ENCODE results near the gene TSC1. TPM values are rescaled to one million over a fixed set of nuclear protein-coding genes. Genes with fewer than 3 reads are reported as not detected.

The TSC1 gene
- polyA plus RNA-seq, 3 donors, result 3.3 to 43.0 (median 5.8) TPM

- Histone ChIP-seq H3K36me3 (replicated peaks in 1 of 2; ENCODE audit: control insufficient read depth in 1 of 2, insufficient read depth in 2 of 2, low read length in 2 of 2) (peaks cover 65 to 87% of the 10 kb centered on the region in 2 donors), H3K27me3 (ENCODE audit: control insufficient read depth in 2 of 2, insufficient read depth in 2 of 2, low read length in 2 of 2) (no peaks in the 10 kb centered on the region), H3K9ac (ENCODE audit: insufficient read depth, low read length, poor library complexity, severe bottlenecking) (no peak overlapping the region), H4K20me1 (ENCODE audit: insufficient read depth, low read length) (no peaks in the 10 kb centered on the region), H3K4me1 (ENCODE audit: control insufficient read depth in 1 of 2, insufficient read depth in 2 of 2, low read length in 2 of 2) (no peaks in the 10 kb centered on the region), H3K9me3 (replicated peaks in 1 of 2; ENCODE audit: control insufficient read depth in 1 of 2, insufficient read depth in 1 of 2, low read length in 2 of 2) (no peaks in the 10 kb centered on the region), H3K4me2 (replicated peaks; ENCODE audit: extremely low read depth, low read length, poor library complexity, severe bottlenecking) (no peak overlapping the region), H3K79me2 (ENCODE audit: insufficient read depth, low read length) (no peaks in the 10 kb centered on the region), H2AFZ (ENCODE audit: insufficient read depth, low read depth, low read length, poor library complexity, severe bottlenecking) (no peak overlapping the region), H3K4me3 (replicated peaks in 1 of 3; ENCODE audit: low read depth in 2 of 3, low read length in 3 of 3) (no peak overlapping the region), H3K27ac (ENCODE audit: low read depth in 1 of 2, low read length in 2 of 2) (no peak overlapping the region)
- Mint-ChIP-seq H3K4me3 (no peak overlapping the region), H3K4me1 (no peaks in the 10 kb centered on the region), H3K27me3 (ENCODE audit: low read depth in 3 of 3) (peaks cover 0 to 3% (median 0%) of the 10 kb centered on the region in 3 donors), H3K36me3 (peaks cover 77 to 82% of the 10 kb centered on the region in 2 donors), H3K9me3 (peaks cover 0 to 2% (median 0%) of the 10 kb centered on the region in 7 donors), H3K27ac (peak overlapping the region in 1 of 7 donors; percentile 18)
- intact Hi-C loops (cut with micrococcal nuclease), result no loop called here
- TF ChIP-seq CTCF (IDR thresholded peaks at IDR 0.05), result no peak
- 100% methylated on average over 7 of the region's 13 CpGs for WGBS (ENCODE audit: insufficient coverage)
- no peak for DNase-seq
Observed at GRCh38 chr9:132903574-132904492, 40.6 kb downstream of the TSC1 start.

GRCh38 chr9:132901858-132902831, 42.3 kb downstream of the TSC1 start:
- Mint-ChIP-seq H3K27ac (peak overlapping the region in 4 of 7 donors; percentile 2 to 59 (median 31)), H3K9me3 (no peaks in the 10 kb centered on the region), H3K4me1 (peaks cover 2% of the 10 kb centered on the region), H3K36me3 (peaks cover 84 to 88% of the 10 kb centered on the region in 2 donors), H3K4me3 (no peak overlapping the region), H3K27me3 (ENCODE audit: low read depth in 3 of 3) (peaks cover 0 to 3% (median 0%) of the 10 kb centered on the region in 3 donors)
- intact Hi-C loops (cut with micrococcal nuclease), result no loop called here
- Histone ChIP-seq H3K4me1 (ENCODE audit: control insufficient read depth in 1 of 2, insufficient read depth in 2 of 2, low read length in 2 of 2) (peaks cover 0 to 2% of the 10 kb centered on the region in 2 donors), H3K27me3 (ENCODE audit: control insufficient read depth in 2 of 2, insufficient read depth in 2 of 2, low read length in 2 of 2) (no peaks in the 10 kb centered on the region), H3K9ac (ENCODE audit: insufficient read depth, low read length, poor library complexity, severe bottlenecking) (no peak overlapping the region), H3K4me2 (replicated peaks; ENCODE audit: extremely low read depth, low read length, poor library complexity, severe bottlenecking) (no peak overlapping the region), H3K36me3 (replicated peaks in 1 of 2; ENCODE audit: control insufficient read depth in 1 of 2, insufficient read depth in 2 of 2, low read length in 2 of 2) (peaks cover 67 to 94% of the 10 kb centered on the region in 2 donors), H3K9me3 (replicated peaks in 1 of 2; ENCODE audit: control insufficient read depth in 1 of 2, insufficient read depth in 1 of 2, low read length in 2 of 2) (no peaks in the 10 kb centered on the region), H4K20me1 (ENCODE audit: insufficient read depth, low read length) (no peaks in the 10 kb centered on the region), H2AFZ (ENCODE audit: insufficient read depth, low read depth, low read length, poor library complexity, severe bottlenecking) (no peak overlapping the region), H3K4me3 (replicated peaks in 1 of 3; ENCODE audit: low read depth in 2 of 3, low read length in 3 of 3) (no peak overlapping the region), H3K27ac (ENCODE audit: low read depth in 1 of 2, low read length in 2 of 2) (no peak overlapping the region), H3K79me2 (ENCODE audit: insufficient read depth, low read length) (no peaks in the 10 kb centered on the region)
- 42% methylated on average over 9 of the region's 11 CpGs for WGBS (ENCODE audit: insufficient coverage)
- DNase-seq, result peak; percentile 71 to 84 (median 75)
- peak; percentile 89 for TF ChIP-seq CTCF (IDR thresholded peaks at IDR 0.05)
